Common myeloid progenitor, CD34-positive (primary cell): ENCODE results near the gene SCAPER.
A peak's percentile ranks its signal among the peaks of the same experiment; 100 is the strongest.

Source experiments
- CTCF ChIA-PET: fragments of 350-600 bp; sonication (Branson Sonifier 250); formaldehyde crosslinking; loops from one replicate; lab custom pipeline; 2021; ENCODE audit warnings: antibody characterized with exemption; lab: Charles Lee
- POLR2A ChIA-PET: fragments of 350-600 bp; sonication (Branson Sonifier 250); formaldehyde crosslinking; loops from one replicate; lab custom pipeline; 2021; ENCODE audit warnings: antibody characterized with exemption; lab: Charles Lee
- DNase-seq, 3 donors: peaks; one replicate each; pipeline versions ENCODE4 v3.0.0 to v3.0.0-alpha.2; 2013
- H3K27ac ChIP-seq, 2 experiments: 1 replicate in 1 of 2; 2 replicates in 1 of 2; pipeline ENCODE4 v1.7.0; 2013; ENCODE audit warnings: inconsistent platforms in 2 of 2, low read length in 2 of 2, mild to moderate bottlenecking in 2 of 2, low read depth in 1 of 2, moderate library complexity in 1 of 2; ENCODE audit not compliant: severe bottlenecking in 2 of 2, insufficient read depth in 1 of 2, poor library complexity in 1 of 2
- H3K27me3 ChIP-seq, 5 experiments: replicated peaks in 2 of 5; 1 replicate in 3 of 5; 2 replicates in 2 of 5; pipeline versions ENCODE4 v1.6.1 to v1.7.0; 2013; ENCODE audit warnings: low read length in 4 of 5, mild to moderate bottlenecking in 2 of 5, moderate library complexity in 2 of 5, inconsistent platforms in 1 of 5; ENCODE audit not compliant: insufficient read depth in 5 of 5, control insufficient read depth in 4 of 5
- H3K36me3 ChIP-seq, 4 experiments: 1 replicate in 2 of 4; 2 replicates in 2 of 4; pipeline versions ENCODE4 v1.6.1 to v1.7.0; 2013; ENCODE audit warnings: low read length in 3 of 4, control low read depth in 1 of 4, mild to moderate bottlenecking in 1 of 4; ENCODE audit not compliant: control insufficient read depth in 4 of 4, insufficient read depth in 4 of 4
- H3K4me1 ChIP-seq, 4 experiments: 1 replicate in 3 of 4; 2 replicates in 1 of 4; pipeline versions ENCODE4 v1.6.1 to v1.7.1; 2013; ENCODE audit warnings: low read length in 3 of 4, mild to moderate bottlenecking in 3 of 4, control low read depth in 1 of 4, inconsistent platforms in 1 of 4, moderate library complexity in 1 of 4; ENCODE audit not compliant: control insufficient read depth in 4 of 4, insufficient read depth in 4 of 4; ENCODE audit errors: control extremely low read depth in 1 of 4
- H3K4me3 ChIP-seq, 7 experiments: 1 replicate in 4 of 7; 2 replicates in 3 of 7; pipeline versions ENCODE4 v1.5.1 to v1.7.0; 2013; ENCODE audit warnings: mild to moderate bottlenecking in 7 of 7, low read length in 6 of 7, moderate library complexity in 6 of 7, inconsistent platforms in 2 of 7, low read depth in 2 of 7, control low read depth in 1 of 7; ENCODE audit not compliant: insufficient read depth in 4 of 7, control insufficient read depth in 1 of 7; ENCODE audit errors: extremely low read depth in 1 of 7
- H3K9me3 ChIP-seq, 5 experiments: 1 replicate in 4 of 5; 2 replicates in 1 of 5; pipeline versions ENCODE4 v1.6.1 to v1.7.1; 2013; ENCODE audit warnings: low read length in 4 of 5, mild to moderate bottlenecking in 2 of 5, inconsistent platforms in 1 of 5, low read depth in 1 of 5, moderate library complexity in 1 of 5; ENCODE audit not compliant: control insufficient read depth in 4 of 5, insufficient read depth in 2 of 5; ENCODE audit errors: control extremely low read depth in 1 of 5
- WGBS: methylation state at CpG from one replicate; pipeline ENCODE4 v1.1.5; 2013; ENCODE audit not compliant: insufficient coverage; 5-methylcytosine and 5-hydroxymethylcytosine counted together

Gene SCAPER

GRCh38 chr15:76772776-76773175 lies 132.4 kb downstream of the SCAPER start:
- Histone ChIP-seq H3K4me1 (no peaks in the 10 kb centered on the region), H3K4me3 (no peak overlapping the region), H3K9me3 (peaks cover 0 to 13% (median 7%) of the 10 kb centered on the region in 5 experiments), H3K27ac (no peak overlapping the region), H3K27me3 (no peaks in the 10 kb centered on the region), H3K36me3 (peaks cover 2 to 9% (median 6%) of the 10 kb centered on the region in 4 experiments)
- CTCF ChIA-PET, result no interaction called here
- WGBS, result no CpG with 5 or more reads among the region's 1 CpG
- POLR2A ChIA-PET, result no interaction called here
- no peak for DNase-seq

GRCh38 chr15:76764004-76764403 lies 141.1 kb downstream of the SCAPER start:
- H3K4me3 ChIP-seq, result no peak overlapping the region
- WGBS, result 100% methylated on average over 2 of the region's 3 CpGs
- no peak overlapping the region for H3K27ac ChIP-seq
- no peak for DNase-seq
- H3K9me3 ChIP-seq, result peaks cover 5 to 28% (median 9%) of the 10 kb centered on the region in 5 experiments
- peaks cover 18 to 48% (median 24%) of the 10 kb centered on the region in 4 experiments for H3K36me3 ChIP-seq
- no peaks in the 10 kb centered on the region for H3K27me3 ChIP-seq
- ChIA-PET CTCF (no interaction called here), POLR2A (no interaction called here)
- H3K4me1 ChIP-seq, result no peaks in the 10 kb centered on the region

GRCh38 chr15:76763554-76763953 lies 141.6 kb downstream of the SCAPER start:
- peaks cover 5 to 28% (median 9%) of the 10 kb centered on the region in 5 experiments for H3K9me3 ChIP-seq
- no peak overlapping the region for H3K27ac ChIP-seq
- ChIA-PET CTCF (no interaction called here), POLR2A (no interaction called here)
- peaks cover 18 to 48% (median 23%) of the 10 kb centered on the region in 4 experiments for H3K36me3 ChIP-seq
- DNase-seq, result peak in 2 of 3 donors; percentile 7 to 16
- no CpG with 5 or more reads among the region's 2 CpGs for WGBS
- H3K4me1 ChIP-seq, result no peaks in the 10 kb centered on the region
- no peak overlapping the region for H3K4me3 ChIP-seq
- H3K27me3 ChIP-seq, result no peaks in the 10 kb centered on the region

- Histone ChIP-seq H3K36me3 (peaks cover 0 to 16% (median 1%) of the 10 kb centered on the region in 4 experiments), H3K9me3 (peaks cover 0 to 1% (median 0%) of the 10 kb centered on the region in 5 experiments), H3K27ac (no peak overlapping the region), H3K4me1 (no peaks in the 10 kb centered on the region), H3K27me3 (no peaks in the 10 kb centered on the region), H3K4me3 (no peak overlapping the region)
- ChIA-PET CTCF (interaction anchor here (0.6 kb wide), 1 partner anchor 522 kb away, joined by 4 read pairs; no protein-coding TSS in a partner anchor), POLR2A (no interaction called here)
- DNase-seq, result no peak
Observed at GRCh38 chr15:76756381-76756780, 148.8 kb downstream of the SCAPER start.

GRCh38 chr15:76753771-76754170 lies 151.4 kb downstream of the SCAPER start:
- CTCF ChIA-PET, result no interaction called here
- POLR2A ChIA-PET, result no interaction called here

GRCh38 chr15:76753131-76753530 lies 152.0 kb downstream of the SCAPER start:
- H3K27ac ChIP-seq, result no peak overlapping the region
- no peaks in the 10 kb centered on the region for H3K27me3 ChIP-seq
- no peaks in the 10 kb centered on the region for H3K4me1 ChIP-seq
- peaks cover 0 to 16% (median 4%) of the 10 kb centered on the region in 4 experiments for H3K36me3 ChIP-seq
- no peak for DNase-seq
- no CpG with 5 or more reads among the region's 1 CpG for WGBS
- ChIA-PET POLR2A (no interaction called here), CTCF (no interaction called here)
- H3K9me3 ChIP-seq, result peaks cover 0 to 4% (median 0%) of the 10 kb centered on the region in 5 experiments
- no peak overlapping the region for H3K4me3 ChIP-seq

More at GRCh38 chr15:76753771-76754170, 151.4 kb downstream of the SCAPER start:
- WGBS, result 100% methylated on average over 1 of the region's 6 CpGs
- Histone ChIP-seq H3K4me1 (no peaks in the 10 kb centered on the region), H3K27me3 (no peaks in the 10 kb centered on the region), H3K9me3 (peaks cover 0 to 4% (median 0%) of the 10 kb centered on the region in 5 experiments), H3K36me3 (peaks cover 0 to 16% (median 4%) of the 10 kb centered on the region in 4 experiments), H3K27ac (no peak overlapping the region), H3K4me3 (no peak overlapping the region)
- no peak for DNase-seq

- CTCF ChIA-PET, result no interaction called here
Observed at GRCh38 chr15:76752549-76752948, 152.6 kb downstream of the SCAPER start.

More at GRCh38 chr15:76752549-76752948, 152.6 kb downstream of the SCAPER start:
- H3K36me3 ChIP-seq, result peaks cover 0 to 20% (median 5%) of the 10 kb centered on the region in 4 experiments
- no peak for DNase-seq
- no peak overlapping the region for H3K27ac ChIP-seq
- no peaks in the 10 kb centered on the region for H3K27me3 ChIP-seq
- H3K4me1 ChIP-seq, result no peaks in the 10 kb centered on the region
- POLR2A ChIA-PET, result no interaction called here
- no peak overlapping the region for H3K4me3 ChIP-seq
- H3K9me3 ChIP-seq, result peaks cover 0 to 4% (median 0%) of the 10 kb centered on the region in 5 experiments
